Tibial nerve (tissue), 4 donors: ENCODE results near the gene ADORA1. TPM values are rescaled to one million over a fixed set of nuclear protein-coding genes. Genes with fewer than 3 reads are reported as not detected.

Source experiments
- DNase-seq, 2 donors: peaks; one replicate each; pipeline ENCODE4 v3.0.0-alpha.2; 2019; ENCODE audit warnings: low spot score in 2 of 2
- H3K27ac ChIP-seq, 4 donors: fragments of 200-600 bp; sonication (generic) in 3 of 4; one replicate each; pipeline ENCODE4 v1.5.1; 2017 to 2019; ENCODE audit warnings: mild to moderate bottlenecking in 1 of 4
- H3K27me3 ChIP-seq, 2 donors: fragments of 200-600 bp; sonication (generic) in 1 of 2; one replicate each; pipeline versions ENCODE4 v1.5.1 to v1.6.0; 2017 to 2019
- H3K36me3 ChIP-seq, 3 donors: fragments of 200-600 bp; sonication (generic); one replicate each; pipeline ENCODE4 v1.5.1; 2018 to 2019
- H3K4me1 ChIP-seq, 4 donors: fragments of 200-600 bp; sonication (generic) in 3 of 4; one replicate each; pipeline ENCODE4 v1.5.1; 2017 to 2019
- H3K4me3 ChIP-seq, 4 donors: fragments of 200-600 bp; sonication (generic) in 3 of 4; one replicate each; pipeline ENCODE4 v1.5.1; 2017 to 2019; ENCODE audit warnings: mild to moderate bottlenecking in 1 of 4, moderate library complexity in 1 of 4
- H3K9me3 ChIP-seq, 4 donors: fragments of 200-600 bp; sonication (generic) in 3 of 4; one replicate each; pipeline ENCODE4 v1.5.1; 2017 to 2019
- EP300 ChIP-seq, 2 donors: sonication (generic); formaldehyde crosslinking; IDR thresholded peaks; one replicate each; pipeline ENCODE4 v1.6.1; 2017; ENCODE audit warnings: antibody characterized with exemption in 2 of 2, mild to moderate bottlenecking in 1 of 2
- POLR2A ChIP-seq, 2 donors: fragments of 450-650 bp; IDR thresholded peaks; one replicate each; pipeline ENCODE4 v1.6.1; 2017; ENCODE audit warnings: antibody characterized with exemption in 2 of 2, mild to moderate bottlenecking in 2 of 2, moderate library complexity in 2 of 2
- WGBS, 2 donors: methylation state at CpG; one replicate each; pipeline ENCODE4 v1.1.5; 2018; 5-methylcytosine and 5-hydroxymethylcytosine counted together
- total RNA-seq, 4 donors: library from RNA; depleted of rRNA; stranded (reverse); fragments of >200 nt; gene quantifications; one replicate each; pipeline ENCODE4 v1.1.0, GENCODE V29; 2016
- TF ChIP-seq, protein P1 (sequence below), 5 experiments: fragments of 200-600 bp in 3 of 5; fragments of 450-650 bp in 2 of 5; sonication (generic) in 3 of 5; IDR thresholded peaks; one replicate each; pipeline ENCODE4 v1.5.1; 2016 to 2019; ENCODE audit warnings: antibody characterized with exemption in 5 of 5, mild to moderate bottlenecking in 3 of 5, moderate library complexity in 2 of 5

Gene ADORA1
- total RNA-seq, 4 donors from 2014 or later = 0.30 to 2.2 (median 0.96) TPM

DNA sequence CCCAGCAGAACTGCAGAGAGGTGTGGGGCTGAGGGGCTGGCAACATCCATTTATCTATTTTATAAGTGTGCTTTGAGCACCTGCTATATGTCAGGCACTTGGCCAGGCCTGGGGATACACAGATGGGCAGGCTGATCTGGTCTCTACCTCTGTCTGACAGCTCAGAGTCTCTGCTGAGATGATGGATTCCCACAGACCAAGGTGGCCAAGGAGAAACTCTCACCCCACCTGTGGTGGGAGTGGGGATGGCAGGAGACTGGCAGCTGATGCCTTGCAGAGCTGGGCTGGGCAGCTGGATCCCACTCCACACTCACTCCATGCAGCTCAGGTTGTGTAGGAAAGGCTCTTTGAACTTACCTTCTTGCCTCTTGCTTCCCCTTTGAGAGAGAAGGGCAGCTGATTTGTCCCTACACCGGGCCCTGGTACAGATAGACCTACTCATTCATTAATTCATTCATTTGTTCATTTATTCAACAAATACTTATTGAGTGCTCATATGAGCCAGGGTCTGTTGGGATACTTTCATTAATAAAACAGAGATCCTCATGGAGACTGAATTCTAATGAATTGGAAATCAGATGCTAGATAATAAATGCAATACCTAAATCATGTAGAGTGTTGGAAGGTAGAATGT is 9.0 kb downstream of the ADORA1 start:
- no peak for DNase-seq
- Histone ChIP-seq H3K9me3 (no peaks in the 10 kb centered on the region), H3K27me3 (no peaks in the 10 kb centered on the region), H3K4me3 (no peak overlapping the region), H3K36me3 (no peaks in the 10 kb centered on the region), H3K4me1 (no peaks in the 10 kb centered on the region), H3K27ac (no peak overlapping the region)
- TF ChIP-seq, protein P1, sequence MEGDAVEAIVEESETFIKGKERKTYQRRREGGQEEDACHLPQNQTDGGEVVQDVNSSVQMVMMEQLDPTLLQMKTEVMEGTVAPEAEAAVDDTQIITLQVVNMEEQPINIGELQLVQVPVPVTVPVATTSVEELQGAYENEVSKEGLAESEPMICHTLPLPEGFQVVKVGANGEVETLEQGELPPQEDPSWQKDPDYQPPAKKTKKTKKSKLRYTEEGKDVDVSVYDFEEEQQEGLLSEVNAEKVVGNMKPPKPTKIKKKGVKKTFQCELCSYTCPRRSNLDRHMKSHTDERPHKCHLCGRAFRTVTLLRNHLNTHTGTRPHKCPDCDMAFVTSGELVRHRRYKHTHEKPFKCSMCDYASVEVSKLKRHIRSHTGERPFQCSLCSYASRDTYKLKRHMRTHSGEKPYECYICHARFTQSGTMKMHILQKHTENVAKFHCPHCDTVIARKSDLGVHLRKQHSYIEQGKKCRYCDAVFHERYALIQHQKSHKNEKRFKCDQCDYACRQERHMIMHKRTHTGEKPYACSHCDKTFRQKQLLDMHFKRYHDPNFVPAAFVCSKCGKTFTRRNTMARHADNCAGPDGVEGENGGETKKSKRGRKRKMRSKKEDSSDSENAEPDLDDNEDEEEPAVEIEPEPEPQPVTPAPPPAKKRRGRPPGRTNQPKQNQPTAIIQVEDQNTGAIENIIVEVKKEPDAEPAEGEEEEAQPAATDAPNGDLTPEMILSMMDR (IDR thresholded peaks at IDR 0.05) = no peak
- no peak for TF ChIP-seq POLR2A (IDR thresholded peaks at IDR 0.05)
- TF ChIP-seq EP300 (IDR thresholded peaks at IDR 0.05) = no peak
- WGBS, 2 donors = 94 to 100% methylated on average over 1 of the region's 1 CpG

DNA sequence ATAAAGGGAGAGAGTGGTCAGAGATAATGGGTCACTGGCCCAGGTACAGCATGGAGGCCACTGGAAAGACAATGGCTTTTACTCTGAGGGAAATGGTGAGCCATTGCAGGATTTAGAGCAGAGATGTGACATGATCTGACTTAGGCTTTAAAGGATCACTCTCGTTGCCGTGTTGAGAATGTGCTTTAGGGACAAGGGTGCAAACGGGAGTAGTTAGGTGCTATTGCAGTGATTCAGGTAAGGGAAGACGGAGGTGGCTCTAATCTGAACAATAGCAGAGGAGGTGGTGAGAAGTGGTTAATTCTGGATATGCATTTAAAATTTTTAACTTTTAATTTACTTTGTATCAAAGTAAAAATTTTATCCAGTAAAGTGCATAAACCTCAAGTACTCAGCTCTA is 9.8 kb downstream of the ADORA1 start:
- Histone ChIP-seq H3K36me3 (no peaks in the 10 kb centered on the region), H3K4me1 (no peaks in the 10 kb centered on the region), H3K4me3 (no peak overlapping the region), H3K27me3 (no peaks in the 10 kb centered on the region), H3K27ac (no peak overlapping the region), H3K9me3 (no peaks in the 10 kb centered on the region)
- no peak for DNase-seq
- TF ChIP-seq POLR2A (IDR thresholded peaks at IDR 0.05) (no peak), EP300 (IDR thresholded peaks at IDR 0.05) (no peak)
- TF ChIP-seq, protein P1 (IDR thresholded peaks at IDR 0.05) = no peak
- WGBS, 2 donors = 93 to 98% methylated on average over 4 of the region's 4 CpGs

DNA sequence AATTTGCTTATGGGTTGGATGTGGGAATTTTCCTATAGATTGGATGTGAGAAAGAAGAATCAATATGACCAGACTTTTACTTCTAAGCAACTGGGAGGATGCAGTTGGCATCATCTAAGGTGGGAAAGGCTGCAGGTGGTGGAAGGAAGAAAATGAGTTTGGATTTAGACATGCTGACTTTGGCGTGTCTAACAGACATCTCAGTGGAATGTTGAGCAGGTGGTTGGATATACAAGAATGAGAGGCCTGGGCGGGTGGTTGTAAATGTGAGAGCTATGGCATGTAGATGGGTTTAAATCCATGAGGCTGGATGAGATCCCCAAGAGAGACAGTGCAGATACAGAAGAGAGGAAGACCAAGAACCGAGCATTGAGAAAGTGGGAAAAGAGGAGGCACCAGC is 10.5 kb downstream of the ADORA1 start:
- Histone ChIP-seq H3K36me3 (no peaks in the 10 kb centered on the region), H3K4me1 (no peaks in the 10 kb centered on the region), H3K27me3 (no peaks in the 10 kb centered on the region), H3K27ac (no peak overlapping the region), H3K4me3 (no peak overlapping the region), H3K9me3 (no peaks in the 10 kb centered on the region)
- WGBS, 2 donors = 92 to 97% methylated on average over 3 of the region's 3 CpGs
- DNase-seq = no peak
- TF ChIP-seq POLR2A (IDR thresholded peaks at IDR 0.05) = no peak
- no peak for TF ChIP-seq EP300 (IDR thresholded peaks at IDR 0.05)
- TF ChIP-seq, protein P1 (IDR thresholded peaks at IDR 0.05) = no peak

DNA sequence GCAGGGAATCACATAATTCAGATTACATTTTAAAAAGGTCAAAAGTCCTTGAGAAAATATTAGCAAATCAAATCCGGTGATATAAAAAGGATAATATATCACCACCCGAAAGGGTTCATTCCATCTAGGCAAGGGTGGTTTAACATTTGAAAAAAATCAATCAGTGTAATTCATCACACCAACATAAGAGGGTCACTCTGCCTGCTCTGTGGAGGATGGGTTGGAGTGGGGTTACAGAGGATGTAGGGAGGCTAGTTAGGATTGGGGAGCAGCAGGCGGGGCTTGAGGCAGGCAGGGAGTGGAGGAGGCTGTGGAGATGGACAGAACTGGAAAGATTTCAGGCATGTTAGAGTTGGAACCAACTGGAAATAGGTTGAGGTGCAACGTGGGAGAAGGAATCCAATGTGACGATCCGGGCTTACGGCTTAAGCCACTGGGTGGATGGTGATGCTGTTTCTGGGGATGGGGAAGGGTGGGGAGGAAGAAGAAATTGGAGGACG is 12.5 kb downstream of the ADORA1 start:
- no peak for DNase-seq
- WGBS, 2 donors = 77 to 78% methylated on average over 8 of the region's 8 CpGs

More for the DNA sequence above, 12.5 kb downstream of the ADORA1 start:
- TF ChIP-seq POLR2A (IDR thresholded peaks at IDR 0.05) (no peak), EP300 (IDR thresholded peaks at IDR 0.05) (no peak)
- TF ChIP-seq, protein P1 (IDR thresholded peaks at IDR 0.05) = no peak
- no peaks in the 10 kb centered on the region for H3K27me3 ChIP-seq
- H3K9me3 ChIP-seq = no peaks in the 10 kb centered on the region
- H3K27ac ChIP-seq = no peak overlapping the region
- no peak overlapping the region for H3K4me3 ChIP-seq
- H3K4me1 ChIP-seq = peaks cover 0 to 8% (median 0%) of the 10 kb centered on the region in 4 donors
- no peaks in the 10 kb centered on the region for H3K36me3 ChIP-seq
